Measurements from ENCODE around the gene ZCCHC7.
"Not testable (repeated sequence)": the region's sequence is repeated elsewhere in the genome, so short reads cannot be mapped to it uniquely, and the experiment has no call there.

Gene ZCCHC7

DNA sequence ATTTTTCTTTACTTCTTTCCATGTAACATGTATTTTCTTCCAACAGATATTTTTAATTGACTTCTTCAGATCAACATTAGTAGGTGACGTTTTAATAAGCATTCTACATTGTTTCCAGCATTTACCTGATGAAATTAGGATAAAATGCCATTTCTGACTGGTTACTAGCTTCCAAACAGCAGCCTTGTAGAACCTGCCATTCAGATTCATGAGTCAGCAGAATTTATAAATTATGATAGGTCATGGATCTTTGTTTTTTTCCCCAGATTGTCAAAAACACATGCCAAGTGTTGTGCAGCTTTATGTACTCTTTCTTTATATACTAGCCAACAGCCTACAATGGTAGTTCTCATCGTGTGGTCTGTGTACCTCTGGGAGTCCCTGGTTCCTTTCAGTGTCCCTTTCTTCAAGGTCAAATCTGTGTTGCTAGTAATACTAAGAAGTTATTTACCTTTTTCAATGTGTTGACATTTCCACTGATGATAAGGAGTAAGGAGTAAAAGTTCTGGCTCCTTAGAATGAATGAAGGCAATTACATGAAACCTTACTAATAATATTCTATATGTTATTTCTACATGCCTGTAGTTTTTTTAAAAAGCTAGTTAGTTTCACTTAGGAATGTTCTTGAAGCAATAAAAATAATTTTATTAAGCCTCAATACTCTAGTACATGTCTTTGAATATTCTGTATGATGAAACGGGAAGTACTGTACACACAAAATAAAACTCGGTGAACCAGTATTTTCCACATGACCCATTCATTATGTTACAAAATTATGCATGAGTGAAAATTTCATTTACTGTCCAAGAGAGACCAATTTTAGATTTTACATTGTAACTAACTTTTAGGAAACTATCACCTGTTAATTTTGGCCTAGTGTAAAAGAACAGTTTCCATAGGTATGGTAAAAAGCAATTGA lies 135.8 kb downstream of the ZCCHC7 start:
- no peak for DNase-seq

DNA sequence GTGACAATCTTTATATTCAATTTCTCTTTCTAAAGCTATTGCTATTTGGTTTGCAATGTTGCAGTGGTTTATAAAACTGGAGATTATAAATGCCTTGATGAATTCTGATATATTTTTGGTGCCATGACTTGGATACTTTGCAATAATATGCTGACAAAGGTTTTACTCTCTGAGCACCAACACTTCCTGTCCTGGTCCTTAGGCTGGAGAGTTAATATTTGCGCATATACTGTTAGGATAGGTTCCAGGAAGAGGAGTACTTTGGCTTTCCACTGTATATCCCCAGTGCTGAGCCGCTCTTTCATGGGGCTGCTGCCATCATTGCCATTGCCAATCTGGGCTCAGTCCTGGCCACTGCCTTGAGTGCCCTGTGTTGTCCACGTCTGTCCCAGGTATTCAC lies 139.6 kb downstream of the ZCCHC7 start:
- no peak for DNase-seq

DNA sequence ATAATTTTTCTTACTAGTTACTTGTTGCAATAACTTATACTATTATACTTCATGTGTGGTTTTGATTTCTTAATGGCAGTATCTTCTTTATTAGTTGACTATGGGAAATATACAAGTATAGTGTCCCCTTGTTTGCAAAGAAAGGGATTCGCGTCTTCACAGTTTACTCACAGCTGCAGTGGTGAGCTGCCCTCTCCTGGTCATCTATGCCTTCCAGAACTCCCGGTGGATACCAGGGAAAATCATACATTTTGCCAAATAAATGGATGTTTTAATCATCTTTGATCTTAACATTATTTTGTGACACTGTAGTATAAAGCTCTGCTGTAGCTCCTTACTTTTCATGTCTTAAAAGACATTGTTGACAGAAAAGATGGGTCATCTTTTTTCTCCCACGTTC lies 142.0 kb downstream of the ZCCHC7 start:
- DNase-seq = peak in 2 of 14 donors; percentile 1 to 4

DNA sequence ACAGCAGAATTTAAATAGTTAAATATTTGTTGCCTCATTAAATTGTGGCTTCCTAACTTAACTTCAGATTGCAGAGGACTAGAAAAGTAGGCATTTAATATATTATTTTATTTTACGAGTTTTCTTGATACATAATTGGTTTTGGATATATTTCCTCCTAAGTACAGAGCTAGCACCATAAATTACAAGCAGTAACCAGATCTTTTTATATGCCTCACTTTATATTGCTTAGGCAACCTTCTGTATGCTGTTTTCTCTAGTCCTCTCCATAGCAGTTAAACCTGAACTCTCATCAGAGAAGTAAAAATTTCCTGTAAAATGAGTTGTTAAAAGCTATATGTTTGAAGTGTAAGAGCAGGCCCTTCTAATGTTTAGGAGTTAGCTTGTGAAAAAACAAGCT lies 144.2 kb downstream of the ZCCHC7 start:
- no peak for DNase-seq

DNA sequence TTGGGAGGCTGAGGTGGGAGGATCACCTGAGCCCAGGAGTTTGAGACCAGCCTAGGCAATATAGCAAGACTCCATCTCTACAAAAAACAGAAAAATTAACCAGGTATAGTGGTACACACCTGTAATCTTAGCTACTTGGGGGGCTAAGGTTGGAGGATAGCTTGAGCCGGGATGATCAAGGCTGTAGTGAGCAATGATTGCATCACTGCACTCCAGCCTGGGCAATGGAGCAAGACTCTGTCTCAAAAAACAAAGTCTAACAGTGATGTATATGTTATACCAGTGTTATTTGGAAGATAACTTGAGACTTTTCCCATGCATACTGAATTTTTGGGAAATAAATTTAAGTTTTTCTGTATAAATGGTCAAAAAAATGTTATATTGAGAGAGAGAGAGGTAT lies 146.3 kb downstream of the ZCCHC7 start:
- no peak for DNase-seq

DNA sequence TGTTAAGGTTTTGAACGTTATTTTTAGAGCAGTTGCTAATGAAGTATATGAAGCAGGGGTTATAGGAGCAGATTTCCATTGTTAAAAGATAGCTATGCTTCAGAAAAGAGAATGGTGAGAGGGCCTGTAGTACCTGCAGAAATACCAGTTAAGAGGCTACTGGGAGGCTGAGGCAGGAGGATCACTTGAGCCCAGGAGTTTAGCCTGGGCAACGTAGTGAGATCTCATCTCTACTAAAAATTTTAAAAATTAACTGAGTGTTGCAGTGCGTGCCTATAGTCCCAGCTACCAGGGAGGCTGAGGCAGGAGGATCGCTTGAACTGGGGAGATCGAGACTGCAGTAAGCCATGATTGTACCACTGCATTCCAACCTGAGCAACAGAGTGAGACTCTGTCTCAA lies 148.8 kb downstream of the ZCCHC7 start:
- no peak for DNase-seq

DNA sequence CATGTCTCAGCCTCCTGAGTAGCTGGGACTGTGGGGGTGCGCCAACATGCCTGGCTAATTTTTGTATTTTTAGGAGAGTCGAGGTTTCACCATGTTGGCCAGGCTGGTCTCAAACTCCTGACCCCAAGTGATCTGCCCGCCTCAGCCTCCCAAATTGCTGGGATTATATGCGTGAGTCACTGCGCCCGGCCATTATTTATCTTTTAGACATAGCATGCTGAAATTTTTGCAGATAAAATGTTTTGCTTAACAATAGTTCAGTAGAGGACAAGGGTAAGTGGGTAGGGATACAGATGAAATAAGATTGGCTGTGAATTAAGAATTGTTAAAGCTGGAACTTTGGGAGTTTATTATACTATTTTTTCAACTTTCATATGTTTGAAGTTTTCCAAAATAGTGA lies 151.3 kb downstream of the ZCCHC7 start:
- no peak for DNase-seq

DNA sequence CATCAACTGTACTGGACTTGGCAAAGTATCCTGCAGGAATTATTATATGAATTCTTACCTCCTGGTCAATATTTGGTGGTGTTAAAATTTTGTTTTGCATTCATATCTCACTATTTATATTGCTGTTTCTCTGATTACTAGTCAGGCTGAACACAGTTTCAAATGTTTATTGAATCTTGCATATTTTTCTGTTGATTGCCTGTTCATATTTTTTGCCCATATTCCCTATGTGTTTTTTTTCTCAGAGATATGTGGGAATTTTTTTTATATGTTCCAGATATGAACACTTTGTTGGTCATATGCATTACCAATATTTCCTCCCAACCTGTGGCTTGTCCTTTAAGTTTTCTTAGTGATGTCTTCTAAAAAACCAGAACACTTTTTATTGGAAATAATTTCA lies 153.2 kb downstream of the ZCCHC7 start:
- no peak for DNase-seq

DNA sequence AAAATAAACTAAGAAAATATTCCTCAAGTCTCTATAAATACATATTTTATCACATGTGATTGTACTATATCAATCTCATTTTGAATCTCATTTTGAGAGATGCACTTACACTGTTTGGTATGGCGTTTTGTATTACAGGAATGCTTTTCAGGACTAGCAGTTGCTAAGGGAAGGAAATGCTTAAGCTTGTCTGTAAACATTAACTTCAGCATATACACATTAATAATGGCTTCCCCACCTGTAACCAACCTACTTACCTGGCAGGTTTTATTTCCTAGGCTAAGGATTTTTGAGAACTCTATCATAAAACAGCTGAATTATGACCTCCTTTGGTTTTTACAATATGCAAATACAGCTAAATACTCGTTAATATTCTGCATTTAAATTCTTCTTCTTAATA lies 161.2 kb downstream of the ZCCHC7 start:
- no peak for DNase-seq

DNA sequence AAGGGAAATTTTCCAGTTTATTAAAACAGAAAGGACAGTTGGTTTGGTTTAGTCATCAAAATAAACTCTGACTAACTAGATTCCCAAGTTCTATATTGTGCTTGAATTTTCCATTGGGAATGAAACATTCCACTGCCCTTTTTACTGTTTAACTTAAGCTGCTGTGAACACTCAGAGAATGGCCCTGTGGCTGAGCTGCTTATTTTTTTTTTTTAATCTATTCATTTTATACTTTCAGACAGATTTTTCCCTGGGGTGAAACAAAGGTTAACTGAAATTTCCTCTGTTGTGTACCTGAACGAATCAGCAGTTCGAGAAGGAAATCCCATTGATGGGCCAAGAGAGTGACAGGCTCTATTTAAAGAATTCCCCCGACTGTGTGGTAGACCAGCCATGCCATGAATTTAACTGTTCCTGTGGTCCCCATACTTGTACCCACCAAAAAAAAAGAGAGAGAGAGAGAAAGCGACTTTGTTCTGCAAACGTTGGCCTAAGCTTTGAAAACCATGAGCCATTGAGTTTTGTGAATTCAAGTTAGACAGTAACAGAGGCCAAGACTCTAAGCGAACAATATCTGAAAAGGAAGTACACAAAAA lies 163.5 kb downstream of the ZCCHC7 start:
- DNase-seq = no peak

DNA sequence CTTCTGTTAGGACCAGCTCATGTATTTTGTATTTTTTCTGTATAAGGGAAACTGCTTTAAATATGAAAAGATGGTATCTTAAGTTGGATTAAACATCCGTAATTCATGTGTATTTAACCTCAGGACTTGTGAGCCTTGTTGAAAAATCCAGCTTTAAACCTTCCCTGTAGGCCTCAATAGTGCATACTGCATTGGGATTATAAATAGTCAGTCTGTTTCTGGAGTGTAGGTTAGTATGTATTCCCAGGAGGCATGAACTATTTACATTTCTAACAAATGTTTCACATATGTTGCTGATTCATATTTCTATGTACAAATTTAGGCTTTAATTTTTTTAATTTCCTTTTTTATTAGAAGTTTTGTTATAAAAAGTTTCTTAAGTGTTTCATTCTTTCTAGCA lies 164.3 kb downstream of the ZCCHC7 start:
- DNase-seq = no peak

DNA sequence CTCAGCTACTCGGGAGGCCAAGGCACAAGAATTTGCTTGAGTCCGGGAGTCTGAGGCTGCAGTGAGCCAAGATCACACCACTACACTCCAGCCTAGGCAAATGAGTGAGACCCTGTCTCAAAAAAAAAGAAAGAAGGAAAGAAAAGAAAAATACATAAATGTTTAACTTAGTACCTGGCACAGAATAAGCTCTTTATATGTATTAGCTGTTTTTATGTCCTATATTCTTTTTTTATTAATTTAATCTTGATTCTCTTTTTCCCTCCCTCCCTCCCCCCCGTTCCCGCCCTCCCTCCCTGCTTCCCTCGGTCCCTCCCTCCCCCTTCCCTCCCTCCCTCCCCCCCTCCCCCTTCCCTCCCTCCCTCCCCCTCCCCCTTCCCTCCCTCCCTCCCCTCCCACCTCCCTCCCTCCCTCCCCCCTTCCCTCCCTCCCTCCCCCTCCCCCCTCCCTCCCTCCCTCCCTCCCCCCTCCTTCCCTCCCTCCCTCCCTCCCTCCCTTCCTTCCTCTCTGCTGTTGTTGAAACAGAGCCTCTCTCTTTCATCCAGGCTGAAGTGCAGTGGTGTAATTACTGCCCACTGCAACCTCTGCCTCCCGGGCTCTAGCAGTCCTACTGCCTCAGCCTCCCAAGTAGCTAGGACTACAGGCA lies 166.3 kb downstream of the ZCCHC7 start:
- no peak for DNase-seq

DNA sequence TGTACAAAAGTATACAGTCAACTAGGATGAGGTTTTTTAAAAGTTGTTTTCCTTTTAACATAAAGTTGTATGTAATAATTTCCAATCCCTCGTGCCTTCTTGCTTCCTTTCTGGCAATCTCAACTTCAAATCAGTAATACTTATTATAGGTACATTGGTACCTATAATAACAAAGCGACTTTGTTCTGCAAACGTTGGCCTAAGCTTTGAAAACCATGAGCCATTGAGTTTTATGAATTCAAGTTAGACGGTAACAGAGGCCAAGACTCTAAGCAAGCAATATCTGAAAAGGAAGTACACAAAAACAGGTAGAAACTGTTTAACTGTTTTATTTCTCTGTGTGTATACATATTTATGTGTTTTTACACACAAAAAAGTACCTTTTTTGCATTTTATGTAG lies 166.9 kb downstream of the ZCCHC7 start:
- DNase-seq = no peak

DNA sequence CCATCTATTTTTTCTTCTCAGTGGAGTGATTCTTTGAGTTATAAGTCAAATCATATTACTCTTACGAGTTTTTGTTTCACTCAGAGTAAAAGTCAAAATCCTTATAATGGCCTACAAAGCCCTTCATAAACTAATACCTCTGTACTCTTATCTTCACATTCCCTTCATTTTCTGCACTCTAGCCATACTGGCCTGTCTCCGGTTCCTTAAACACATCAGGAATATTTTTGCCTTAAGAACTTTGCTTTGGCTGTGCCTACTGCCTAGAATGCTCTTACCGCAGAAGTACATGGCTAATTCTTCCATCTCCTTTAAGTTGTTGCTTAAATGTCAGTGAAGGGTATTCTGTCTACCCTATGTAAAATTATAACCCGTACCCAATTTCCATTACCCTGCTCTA lies 169.3 kb downstream of the ZCCHC7 start:
- no peak for DNase-seq

DNA sequence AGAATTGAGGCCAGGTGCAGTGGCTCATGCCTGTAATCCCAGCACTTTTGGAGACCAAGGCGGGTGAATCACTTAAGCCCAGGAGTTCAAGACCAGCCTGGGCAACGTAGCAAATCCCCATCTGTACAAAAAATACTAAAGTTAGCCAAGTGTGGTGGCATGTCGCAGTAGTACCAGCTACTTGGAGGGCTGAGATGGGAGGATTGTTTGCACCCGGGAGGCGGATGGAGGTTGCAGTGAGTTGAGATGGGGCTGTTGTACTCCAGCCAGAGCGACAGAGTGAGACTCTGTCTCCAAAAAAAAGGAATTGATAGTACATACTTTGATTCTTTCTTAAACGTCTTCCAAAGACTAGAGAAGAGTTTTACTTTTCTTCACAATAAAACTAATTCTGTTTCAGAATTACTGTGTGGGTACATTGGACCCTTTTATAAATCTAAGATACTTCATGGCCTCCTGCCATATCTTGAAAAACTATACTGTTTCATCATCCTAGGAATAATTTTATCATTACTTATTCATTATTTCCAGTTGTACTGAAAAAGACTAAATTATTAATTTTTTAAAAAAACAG lies 170.1 kb downstream of the ZCCHC7 start:
- no peak for DNase-seq

DNA sequence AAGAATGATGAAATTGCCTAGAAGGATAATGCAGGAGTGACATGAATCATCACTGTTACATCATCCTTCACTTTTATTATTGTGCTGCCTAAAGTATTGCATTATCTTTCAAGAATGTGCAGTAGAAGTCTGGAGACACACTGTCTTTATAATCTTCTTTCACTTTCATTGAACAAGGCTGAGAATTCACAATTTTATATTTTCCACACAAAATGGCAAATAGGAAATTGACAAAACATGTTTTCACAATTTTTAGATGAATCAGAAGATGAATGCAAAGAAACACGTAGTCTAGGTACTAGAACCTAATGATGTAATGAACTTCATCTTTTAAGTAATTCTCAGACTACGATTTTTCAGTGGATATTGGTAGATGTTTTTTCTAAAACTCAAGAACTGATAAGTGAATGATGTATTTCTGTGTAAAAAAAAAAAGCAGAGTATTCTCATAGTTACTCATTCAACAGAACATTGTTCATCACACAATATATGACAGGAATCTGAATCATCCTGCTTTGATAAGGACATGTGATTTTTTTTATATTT lies 170.6 kb downstream of the ZCCHC7 start:
- no peak for DNase-seq

DNA sequence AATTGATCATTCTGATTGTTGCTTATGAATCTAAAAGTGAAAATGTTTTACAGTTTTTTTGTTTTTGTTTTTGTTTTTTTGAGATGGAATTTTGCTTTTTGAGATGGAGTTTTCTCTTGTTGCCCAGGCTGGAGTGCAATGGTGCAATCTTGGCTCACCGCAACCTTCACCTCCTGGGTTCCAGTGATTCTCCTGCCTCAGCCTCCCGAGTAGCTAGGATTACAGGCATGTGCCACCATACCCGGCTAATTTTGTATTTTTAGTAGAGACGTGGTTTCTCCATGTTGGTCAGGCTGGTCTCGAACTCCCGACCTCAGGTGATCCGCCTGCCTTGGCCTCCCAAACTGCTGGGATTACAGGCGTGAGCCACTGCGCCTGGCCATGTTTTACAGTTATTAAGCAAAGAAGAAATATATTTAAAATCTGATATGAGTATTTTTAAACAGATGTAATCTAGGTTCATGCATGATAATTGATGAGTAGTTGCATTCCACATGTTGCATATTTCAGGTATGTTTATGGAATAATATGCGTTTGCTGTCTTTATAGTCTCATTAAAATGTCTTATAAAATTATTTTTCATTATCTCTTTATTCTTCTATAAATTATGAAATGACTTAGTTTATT lies 171.4 kb downstream of the ZCCHC7 start:
- DNase-seq = not testable (repeated sequence)

DNA sequence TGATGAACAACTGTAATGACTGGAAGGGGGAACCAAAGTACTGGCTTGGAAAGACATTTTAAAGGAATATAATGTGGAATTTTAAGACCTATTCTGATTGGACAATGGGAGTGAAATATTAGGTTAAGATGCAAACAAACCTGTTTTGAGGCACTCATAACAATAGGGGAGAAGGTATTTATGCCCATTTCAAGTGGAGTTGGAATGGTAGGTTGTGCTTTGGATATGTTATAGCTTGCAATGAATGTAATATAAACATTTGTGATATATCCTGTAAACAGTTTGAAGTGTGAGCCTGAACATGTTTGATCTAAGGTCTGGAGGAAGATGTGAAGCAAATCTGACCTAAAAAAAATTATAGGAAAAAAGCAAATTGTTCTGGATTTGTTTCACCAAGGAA lies 172.5 kb downstream of the ZCCHC7 start:
- DNase-seq = no peak

DNA sequence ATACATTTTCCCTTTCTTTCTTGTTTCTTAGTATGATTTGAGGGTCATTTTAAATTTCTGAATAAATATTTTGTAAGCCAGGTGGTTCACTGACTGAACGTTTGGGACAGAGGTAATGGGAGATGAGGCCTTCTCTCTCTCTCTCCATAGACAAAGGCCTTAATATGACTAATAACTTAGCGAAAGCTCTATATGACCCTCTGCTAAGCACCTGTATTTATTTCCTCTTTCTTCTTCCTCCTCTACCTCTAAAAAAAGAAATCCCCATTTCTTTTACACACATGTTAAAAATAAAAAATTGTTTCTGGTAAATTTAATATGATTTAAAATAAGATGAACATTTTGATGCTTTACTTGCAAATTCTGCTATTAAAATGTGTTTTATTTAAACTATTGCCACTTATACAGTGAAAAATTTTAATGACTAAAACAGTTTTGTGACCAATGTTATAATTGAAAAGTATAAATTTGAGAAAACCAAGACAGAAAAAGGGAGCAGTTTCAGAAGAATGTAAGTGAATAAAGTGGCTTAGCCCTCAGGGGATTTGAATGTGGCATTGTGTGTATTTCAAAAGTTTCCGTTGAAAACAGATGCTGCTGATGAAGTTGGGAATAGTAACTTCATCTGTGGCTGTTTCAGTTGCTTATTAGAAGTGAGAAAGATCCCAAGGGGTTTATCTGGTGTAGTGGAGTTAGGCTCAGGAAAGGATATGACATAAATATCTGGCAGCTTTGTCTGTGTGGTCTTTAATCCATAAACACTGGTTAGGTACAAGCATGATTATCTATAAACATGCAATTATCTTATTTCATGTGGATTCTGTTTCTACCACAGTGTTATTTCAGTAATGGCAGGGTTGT lies 173.5 kb downstream of the ZCCHC7 start:
- no peak for DNase-seq

DNA sequence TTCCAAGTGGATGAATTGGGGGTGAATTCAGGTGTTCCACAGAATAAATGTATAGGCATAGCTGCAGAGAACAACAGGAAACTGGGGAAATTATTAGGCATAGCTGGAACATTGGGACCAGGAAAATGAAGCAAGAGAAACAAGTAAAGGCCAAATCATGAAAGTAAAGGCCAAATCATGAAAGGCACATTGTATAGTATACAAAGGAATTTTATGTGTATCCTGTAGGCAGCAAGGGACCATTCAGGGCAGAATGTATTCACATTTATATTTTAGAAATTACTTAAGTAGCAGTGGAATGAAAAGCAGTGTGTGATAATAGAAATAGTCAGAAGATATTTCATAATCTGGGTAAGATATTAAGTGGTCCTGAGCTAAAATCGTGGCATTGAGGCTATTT lies 174.8 kb downstream of the ZCCHC7 start:
- no peak for DNase-seq

DNA sequence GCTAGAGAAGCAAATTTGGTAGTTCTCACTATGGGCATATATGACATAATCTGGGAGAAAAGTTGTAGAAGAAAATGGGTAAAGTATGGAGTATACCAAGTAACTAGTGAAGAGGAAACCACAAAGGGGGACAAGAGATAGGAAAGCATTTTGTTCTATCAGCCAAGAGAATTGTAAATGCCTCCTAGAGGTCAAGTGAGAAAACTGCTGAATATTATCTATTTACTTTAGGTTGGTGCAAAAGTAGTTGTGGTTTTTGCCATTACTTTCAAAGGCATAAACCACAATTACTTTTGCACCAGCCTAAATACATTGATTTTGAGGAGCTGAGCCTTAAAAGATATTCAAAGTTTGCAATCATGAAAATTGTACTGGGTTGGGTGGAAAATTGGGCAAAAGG lies 175.4 kb downstream of the ZCCHC7 start:
- DNase-seq = no peak

DNA sequence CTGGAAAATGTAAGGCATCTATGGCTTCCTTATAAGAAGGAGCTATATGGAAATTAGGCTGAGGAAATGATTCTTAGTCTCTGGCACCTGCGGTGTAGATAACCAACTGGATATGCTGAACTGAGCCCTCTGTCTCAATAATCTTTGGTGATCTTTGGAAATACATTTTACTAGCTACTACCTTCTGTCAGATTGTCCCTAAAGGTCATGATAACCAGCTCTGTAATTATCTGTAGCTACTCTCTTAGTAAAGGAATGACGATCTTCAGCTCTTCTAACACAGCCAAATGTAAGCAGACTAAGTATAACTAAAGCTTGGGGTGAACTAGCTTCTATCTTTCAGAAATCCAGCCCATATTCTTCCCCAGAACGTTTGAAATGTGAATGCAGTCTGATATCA lies 177.2 kb downstream of the ZCCHC7 start:
- DNase-seq = no peak

All from C1 segment of cervical spinal cord (tissue), 14 donors.